GM08714 (cell line): ENCODE data around the gene GNL1.
"Not testable (repeated sequence)": the region's sequence is repeated elsewhere in the genome, so short reads cannot be mapped to it uniquely, and the experiment has no call there.

Experiments
- H3K4me3 ChIP-seq: fragments of 200-500 bp; sonication (Bioruptor generic); 2 replicates; pipeline ENCODE4 v1.5.1; 2014; ENCODE audit warnings: mild to moderate bottlenecking, low read length, inconsistent platforms
- ZNF274 ChIP-seq: IDR thresholded peaks from 2 replicates; pipeline ENCODE4 v1.6.1; 2012; ENCODE audit warnings: mild to moderate bottlenecking, low read depth, low read length

Gene GNL1

DNA sequence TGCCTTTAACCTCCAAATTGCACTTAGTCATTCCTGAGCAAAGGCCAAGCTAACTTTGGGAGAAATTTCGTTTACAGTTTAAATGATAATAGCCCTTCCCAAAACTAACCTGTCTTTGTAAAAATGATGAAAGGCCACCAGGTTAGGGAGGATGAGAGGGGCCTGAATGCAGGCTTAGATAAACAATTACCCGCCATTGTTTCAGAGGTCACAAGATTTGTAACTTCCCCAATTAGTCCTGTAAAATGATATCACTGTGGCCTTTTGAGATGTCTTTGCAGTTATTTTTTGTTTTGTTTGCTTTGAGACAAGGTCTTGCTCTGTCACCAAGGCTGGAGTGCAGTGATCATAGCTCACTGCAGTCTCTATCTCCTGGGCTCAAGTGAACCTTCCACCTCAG lies 26.3 kb downstream of the GNL1 start:
- no peak for TF ChIP-seq ZNF274
- no peak overlapping the region for H3K4me3 ChIP-seq

DNA sequence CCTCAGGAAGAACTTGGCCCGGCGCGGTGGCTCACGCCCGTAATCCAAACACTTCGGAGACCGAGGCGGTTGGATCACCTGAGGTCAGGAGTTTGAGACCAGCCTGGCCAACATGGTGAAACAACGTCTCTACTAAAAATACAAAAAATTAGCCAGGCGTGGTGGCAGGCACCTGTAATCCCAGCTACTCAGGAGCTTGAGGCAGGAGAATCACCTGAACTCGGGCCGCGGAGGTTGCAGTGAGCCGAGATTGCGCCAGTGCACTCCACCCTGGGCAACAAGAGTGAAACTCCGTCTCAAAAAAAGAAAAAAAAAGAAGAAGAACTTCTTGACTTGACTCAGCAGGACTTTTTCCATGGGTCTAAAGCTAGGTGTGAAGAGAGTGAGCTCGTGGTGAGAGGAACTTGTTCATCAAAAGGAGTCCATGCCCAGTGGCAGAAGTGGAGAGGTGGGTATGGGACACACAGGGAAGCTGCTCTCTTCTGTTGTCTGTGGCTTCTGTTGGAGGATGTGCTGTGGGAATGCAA lies 26.9 kb downstream of the GNL1 start:
- H3K4me3 ChIP-seq: not testable (repeated sequence)

DNA sequence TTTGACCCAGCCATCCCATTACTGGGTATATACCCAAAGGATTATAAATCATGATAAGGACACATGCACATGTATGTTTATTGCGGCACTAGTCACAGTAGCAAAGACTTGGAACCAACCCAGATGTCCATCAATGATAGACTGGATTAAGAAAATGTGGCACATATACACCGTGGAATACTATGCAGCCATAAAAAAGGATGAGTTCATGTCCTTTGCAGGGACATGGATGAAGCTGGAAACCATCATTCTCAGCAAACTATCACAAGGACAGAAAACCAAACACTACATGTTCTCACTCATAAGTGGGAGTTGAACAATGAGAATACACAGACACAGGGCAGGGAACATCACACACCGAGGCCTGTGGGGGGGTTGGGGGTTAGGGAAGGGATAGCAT lies 29.8 kb downstream of the GNL1 start:
- not testable (repeated sequence) for H3K4me3 ChIP-seq

DNA sequence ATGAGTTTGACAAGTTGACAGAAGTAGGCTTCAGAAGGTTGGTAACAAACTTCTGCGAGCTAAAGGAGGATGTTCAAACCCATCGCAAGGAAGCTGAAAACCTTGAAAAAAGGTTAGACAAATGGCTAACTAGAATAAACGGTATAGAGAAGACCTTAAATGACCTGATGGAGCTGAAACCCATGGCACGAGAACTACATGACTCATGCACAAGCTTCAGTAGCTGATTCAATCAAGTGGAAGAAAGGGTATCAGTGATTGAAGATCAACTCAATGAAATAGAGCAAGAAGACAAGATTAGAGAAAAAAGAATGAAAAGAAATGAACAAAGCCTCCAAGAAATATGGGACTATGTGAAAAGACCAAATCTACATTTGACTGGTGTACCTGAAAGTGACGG lies 34.3 kb downstream of the GNL1 start:
- not testable (repeated sequence) for H3K4me3 ChIP-seq

DNA sequence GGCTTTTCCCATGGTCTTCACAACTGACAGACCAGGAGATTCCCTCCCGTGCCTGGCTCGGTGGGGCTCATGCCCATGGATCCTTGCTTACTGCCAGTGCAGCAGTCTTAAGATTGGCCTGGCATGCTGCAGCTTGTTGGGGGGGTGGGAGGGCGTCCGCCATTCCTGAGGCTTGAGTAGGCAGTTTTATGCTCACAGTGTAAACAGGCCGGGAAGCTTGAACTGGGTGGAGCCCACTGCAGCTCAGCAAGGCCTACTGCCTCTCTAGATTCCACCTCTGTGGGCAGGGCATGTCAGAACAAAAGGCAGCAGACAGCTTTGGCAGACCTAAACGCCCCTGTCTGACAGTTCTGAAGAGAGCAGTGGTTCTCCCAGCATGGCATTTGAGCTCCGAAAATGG lies 35.2 kb downstream of the GNL1 start:
- H3K4me3 ChIP-seq: not testable (repeated sequence)

DNA sequence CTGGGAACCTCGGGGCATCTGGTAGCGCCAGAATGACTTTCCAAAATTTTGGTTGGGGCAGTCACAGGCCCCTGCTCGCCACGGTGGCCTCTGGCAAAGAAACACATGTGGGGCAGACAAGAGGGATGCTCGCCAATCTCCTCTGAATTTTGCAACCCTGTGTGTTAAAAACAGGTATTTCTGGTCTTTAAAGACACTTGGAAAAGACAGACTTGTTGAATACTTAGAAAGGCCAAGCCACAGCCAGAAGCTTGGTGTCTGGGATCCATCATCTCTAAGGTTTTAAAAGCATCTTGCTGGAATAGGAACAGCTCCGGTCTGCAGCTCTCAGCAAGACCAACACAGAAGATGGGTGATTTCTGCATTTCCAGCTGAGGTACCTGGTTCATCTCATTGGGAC lies 35.8 kb downstream of the GNL1 start:
- no peak overlapping the region for H3K4me3 ChIP-seq
- no peak for TF ChIP-seq ZNF274

DNA sequence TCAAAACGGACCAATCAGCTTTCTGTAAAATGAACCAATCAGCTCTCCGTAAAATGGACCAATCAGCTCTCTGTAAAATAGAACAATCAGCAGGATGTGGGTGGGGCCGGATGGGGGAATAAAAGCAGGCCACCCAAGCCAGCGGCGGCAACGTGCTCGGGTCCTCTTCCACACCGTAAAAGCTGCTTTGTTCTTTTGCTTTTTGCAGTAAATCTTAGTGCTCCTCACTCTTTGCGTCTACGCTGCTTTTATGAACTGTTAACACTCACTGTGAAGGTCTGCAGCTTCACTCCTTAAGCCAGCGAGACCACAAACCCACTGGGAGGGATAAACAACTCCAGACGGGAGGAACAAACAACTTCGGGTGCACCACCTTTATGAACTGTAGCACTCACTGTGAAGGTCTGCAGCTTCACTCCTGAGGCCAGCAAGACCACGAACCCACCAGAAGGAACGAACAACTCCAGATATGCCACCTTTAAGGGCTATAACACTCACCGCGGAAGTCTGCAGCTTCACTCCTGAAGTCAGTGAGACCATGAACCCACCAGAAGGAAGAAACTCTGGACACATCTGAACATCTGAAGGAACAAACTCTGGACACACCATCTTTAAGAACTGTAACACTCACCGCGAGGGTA lies 37.7 kb downstream of the GNL1 start:
- H3K4me3 ChIP-seq: not testable (repeated sequence)

DNA sequence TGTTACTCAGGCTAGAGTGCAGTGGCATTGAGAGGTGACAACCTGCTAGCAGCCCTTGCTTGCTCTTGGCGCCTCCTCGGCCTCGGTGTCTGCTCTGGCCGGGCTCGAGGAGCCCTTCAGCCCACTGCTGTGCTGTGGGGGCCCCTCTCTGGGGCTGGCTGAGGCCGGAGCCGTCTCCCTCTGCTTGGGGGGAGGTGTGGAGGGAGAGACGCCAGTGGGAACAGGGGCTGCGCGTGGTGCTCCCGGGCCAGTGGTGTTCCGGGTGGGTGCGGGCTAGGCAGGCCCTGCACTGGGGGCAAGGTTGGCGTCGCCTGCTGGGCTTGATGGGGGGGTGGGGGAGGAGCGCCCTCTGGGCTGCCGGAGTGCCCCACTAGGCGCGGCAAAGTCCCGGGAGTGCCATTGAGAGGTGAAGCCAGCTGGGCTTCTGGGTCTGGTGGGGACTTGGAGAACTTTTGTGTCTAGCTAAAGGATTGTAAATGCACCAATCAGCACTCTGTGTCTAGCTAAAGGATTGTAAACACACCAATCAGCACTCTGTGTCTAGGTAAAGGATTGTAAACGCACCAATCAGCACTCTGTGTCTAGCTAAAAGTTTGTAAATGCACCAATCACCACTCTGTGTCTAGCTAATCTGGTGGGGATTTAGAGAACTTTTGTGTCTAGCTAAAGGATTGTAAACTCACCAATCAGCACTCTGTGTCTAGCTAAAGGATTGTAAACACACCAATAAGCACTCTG lies 38.4 kb downstream of the GNL1 start:
- not testable (repeated sequence) for H3K4me3 ChIP-seq

DNA sequence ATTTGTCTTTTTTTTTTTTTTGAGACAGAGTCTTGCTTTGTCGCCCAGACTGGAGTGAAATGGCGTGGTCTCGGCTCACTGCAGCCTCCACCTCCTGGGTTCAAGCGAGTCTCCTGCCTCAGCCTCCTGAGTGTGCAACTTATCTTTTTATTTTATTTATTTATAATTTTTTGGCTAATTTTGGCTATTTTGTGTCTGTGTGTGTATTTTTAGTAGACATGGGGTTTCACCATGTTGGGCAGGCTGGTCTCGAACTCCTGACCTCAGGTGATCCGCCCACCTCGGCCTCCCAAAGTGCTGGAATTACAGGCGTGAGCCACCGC lies 39.6 kb downstream of the GNL1 start:
- peak overlapping the region; percentile 51; the same call in 1 of the 2 replicates for H3K4me3 ChIP-seq

DNA sequence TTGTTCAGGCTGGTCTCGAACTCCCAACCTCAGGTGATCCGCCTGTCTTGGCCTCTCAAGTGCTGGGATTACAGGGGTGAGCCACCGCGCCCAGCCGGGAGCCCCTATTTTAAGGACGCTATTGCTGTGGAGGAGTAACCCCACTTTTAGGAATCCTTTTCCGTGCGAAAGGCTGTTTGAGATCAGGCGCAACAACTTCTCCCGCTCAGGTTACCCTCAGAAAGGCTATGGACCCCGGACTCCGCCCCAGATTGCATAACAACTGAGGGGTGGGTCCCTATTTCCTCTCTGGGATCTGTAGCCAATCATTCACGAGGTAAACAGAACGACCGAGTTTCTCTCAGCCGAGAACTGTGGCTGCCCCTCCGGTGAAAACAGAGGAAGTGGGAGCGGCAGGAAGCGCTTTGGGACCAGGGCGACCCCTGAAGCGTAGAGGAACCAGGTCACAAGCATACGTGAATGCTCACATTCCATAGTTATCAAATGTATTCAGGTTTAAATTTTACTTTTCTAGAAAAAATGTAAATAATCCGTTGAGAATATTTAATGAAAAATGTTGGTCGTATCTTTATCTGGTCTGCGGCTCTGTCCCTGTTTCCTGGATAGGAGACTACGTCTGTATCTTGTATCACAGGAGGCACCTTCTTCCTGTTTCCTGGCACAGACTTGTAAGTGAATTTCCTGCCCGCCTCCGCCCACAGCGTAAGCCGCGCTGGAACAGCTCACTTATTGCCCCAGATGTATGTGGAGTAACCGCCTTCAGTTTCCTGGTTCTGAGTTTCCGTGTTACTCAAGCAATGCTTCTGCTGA lies 40.1 kb downstream of the GNL1 start:
- peak overlapping the region; percentile 51 for H3K4me3 ChIP-seq
- TF ChIP-seq ZNF274: no peak

DNA sequence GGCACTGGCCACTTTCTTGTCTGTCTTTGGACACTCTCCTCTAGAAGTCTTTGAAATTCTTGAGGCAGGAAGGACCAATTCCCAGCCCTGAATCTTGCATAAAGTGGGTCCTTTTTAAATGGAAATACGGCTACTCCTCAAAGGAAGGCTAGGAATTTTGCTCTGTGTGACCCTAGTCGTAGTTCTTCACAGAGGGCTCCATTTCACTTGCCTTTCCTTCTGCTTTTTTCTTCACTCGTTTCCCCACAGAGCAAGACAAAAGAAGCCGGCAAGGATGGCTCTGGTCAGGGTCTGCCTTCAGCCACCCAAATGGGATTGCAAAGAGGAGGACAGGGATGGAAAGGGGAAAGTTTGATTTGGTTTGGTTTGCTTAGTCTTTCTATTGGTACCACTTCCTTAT lies 41.2 kb downstream of the GNL1 start:
- no peak overlapping the region; the same call in 1 of the 2 replicates for H3K4me3 ChIP-seq
- TF ChIP-seq ZNF274: no peak

DNA sequence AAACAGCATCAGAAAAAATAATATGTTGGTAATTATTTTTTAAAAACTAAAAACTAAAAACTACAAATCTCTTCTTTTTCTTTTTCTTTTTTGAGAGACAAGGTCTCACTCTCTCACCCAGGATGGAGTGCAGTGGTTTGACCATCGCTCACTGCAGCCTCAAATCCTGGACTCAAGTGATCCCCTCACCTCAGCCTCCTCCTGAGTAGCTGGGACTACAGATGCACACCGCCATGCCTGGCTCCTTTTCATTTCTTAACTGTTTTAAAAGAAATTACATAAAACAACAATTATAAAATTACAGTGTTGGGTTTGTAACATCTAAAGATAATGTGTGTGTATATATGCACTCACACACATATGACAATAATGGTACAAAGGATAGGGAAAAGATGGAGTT lies 42.8 kb downstream of the GNL1 start:
- no peak overlapping the region for H3K4me3 ChIP-seq
- no peak for TF ChIP-seq ZNF274

DNA sequence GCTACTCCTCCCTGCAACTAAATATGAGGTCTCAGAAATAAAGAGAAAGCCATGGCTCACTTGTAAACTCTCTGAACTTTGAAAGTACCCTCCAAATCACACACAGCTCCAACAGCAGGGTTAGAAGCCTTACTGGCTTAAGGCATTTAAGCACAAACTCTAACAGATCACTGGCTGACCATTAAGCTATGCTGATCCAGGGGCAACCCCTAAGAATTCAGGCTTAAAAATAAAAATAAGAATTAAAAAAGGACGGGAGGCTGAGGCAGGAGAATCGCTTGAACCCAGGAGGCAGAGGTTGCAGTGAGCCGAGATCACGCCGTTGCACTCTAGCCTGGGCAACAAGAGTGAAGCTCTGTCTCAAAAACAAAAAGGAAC lies 45.1 kb downstream of the GNL1 start:
- TF ChIP-seq ZNF274: no peak
- no peak overlapping the region for H3K4me3 ChIP-seq

DNA sequence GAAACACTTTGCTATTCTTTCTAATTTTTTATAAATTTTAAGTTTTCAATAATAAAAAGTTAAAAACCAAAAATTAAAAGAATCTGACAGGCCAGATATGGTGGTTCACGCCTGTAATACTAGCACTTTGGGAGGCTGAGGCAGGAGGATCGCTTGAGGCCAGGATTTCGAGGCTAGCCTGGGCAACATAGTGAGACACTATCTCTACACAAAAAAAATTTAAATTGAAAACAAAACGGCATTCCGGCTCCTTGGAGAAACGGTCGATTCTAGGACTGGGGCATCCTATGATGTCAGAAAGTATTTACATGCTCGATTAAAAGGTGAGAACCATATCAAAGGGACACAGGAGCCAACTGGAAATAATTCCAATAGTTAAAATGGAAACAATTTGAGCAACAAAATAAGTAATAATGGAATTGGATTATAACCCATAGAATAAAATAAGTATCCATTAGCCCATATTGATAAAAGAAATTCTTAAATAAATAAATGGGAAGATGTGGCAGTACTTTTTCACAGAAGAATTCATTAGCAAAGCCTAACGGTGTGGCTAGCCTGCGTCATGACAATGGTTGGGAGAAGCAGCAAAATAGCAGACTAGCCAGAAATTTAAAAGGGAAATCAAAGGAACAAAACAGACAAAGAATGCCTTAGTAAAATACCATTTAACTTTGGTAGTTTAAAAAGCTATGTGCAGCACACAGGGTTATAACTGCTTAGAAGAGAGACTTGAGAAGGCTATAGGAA lies 45.7 kb downstream of the GNL1 start:
- H3K4me3 ChIP-seq: no peak overlapping the region
- TF ChIP-seq ZNF274: no peak
